Tibial nerve (tissue), 4 donors: ENCODE measurements around the gene RHBDD1. TPM values are rescaled to one million over a fixed set of nuclear protein-coding genes. Genes with fewer than 3 reads are reported as not detected.

ENCODE experiments used
- DNase-seq, 2 donors: peaks; one replicate each; pipeline ENCODE4 v3.0.0-alpha.2; 2019; ENCODE audit warnings: low spot score in 2 of 2
- H3K27ac ChIP-seq, 4 donors: fragments of 200-600 bp; sonication (generic) in 3 of 4; one replicate each; pipeline ENCODE4 v1.5.1; 2017 to 2019; ENCODE audit warnings: mild to moderate bottlenecking in 1 of 4
- H3K27me3 ChIP-seq, 2 donors: fragments of 200-600 bp; sonication (generic) in 1 of 2; one replicate each; pipeline versions ENCODE4 v1.5.1 to v1.6.0; 2017 to 2019
- H3K36me3 ChIP-seq, 3 donors: fragments of 200-600 bp; sonication (generic); one replicate each; pipeline ENCODE4 v1.5.1; 2018 to 2019
- H3K4me1 ChIP-seq, 4 donors: fragments of 200-600 bp; sonication (generic) in 3 of 4; one replicate each; pipeline ENCODE4 v1.5.1; 2017 to 2019
- H3K4me3 ChIP-seq, 4 donors: fragments of 200-600 bp; sonication (generic) in 3 of 4; one replicate each; pipeline ENCODE4 v1.5.1; 2017 to 2019; ENCODE audit warnings: mild to moderate bottlenecking in 1 of 4, moderate library complexity in 1 of 4
- H3K9me3 ChIP-seq, 4 donors: fragments of 200-600 bp; sonication (generic) in 3 of 4; one replicate each; pipeline ENCODE4 v1.5.1; 2017 to 2019
- CTCF ChIP-seq, 5 experiments: fragments of 200-600 bp in 3 of 5; fragments of 450-650 bp in 2 of 5; sonication (generic) in 3 of 5; IDR thresholded peaks; one replicate each; pipeline ENCODE4 v1.5.1; 2016 to 2019; ENCODE audit warnings: antibody characterized with exemption in 5 of 5, mild to moderate bottlenecking in 3 of 5, moderate library complexity in 2 of 5
- EP300 ChIP-seq, 2 donors: sonication (generic); formaldehyde crosslinking; IDR thresholded peaks; one replicate each; pipeline ENCODE4 v1.6.1; 2017; ENCODE audit warnings: antibody characterized with exemption in 2 of 2, mild to moderate bottlenecking in 1 of 2
- POLR2A ChIP-seq, 2 donors: fragments of 450-650 bp; IDR thresholded peaks; one replicate each; pipeline ENCODE4 v1.6.1; 2017; ENCODE audit warnings: antibody characterized with exemption in 2 of 2, mild to moderate bottlenecking in 2 of 2, moderate library complexity in 2 of 2
- WGBS, 2 donors: methylation state at CpG; one replicate each; pipeline ENCODE4 v1.1.5; 2018; 5-methylcytosine and 5-hydroxymethylcytosine counted together
- total RNA-seq, 4 donors: library from RNA; depleted of rRNA; stranded (reverse); fragments of >200 nt; gene quantifications; one replicate each; pipeline ENCODE4 v1.1.0, GENCODE V29; 2016

RHBDD1 gene
- total RNA-seq, 4 donors from 2014 or later: 14.9 to 29.4 (median 25.0) TPM

GRCh38 chr2:226932443-226932842 is 96.6 kb downstream of the RHBDD1 start:
- TF ChIP-seq POLR2A (IDR thresholded peaks at IDR 0.05) (no peak), CTCF (IDR thresholded peaks at IDR 0.05) (no peak), EP300 (IDR thresholded peaks at IDR 0.05) (no peak)
- Histone ChIP-seq H3K27me3 (no peaks in the 10 kb centered on the region), H3K4me3 (no peak overlapping the region), H3K36me3 (peaks cover 0 to 6% (median 0%) of the 10 kb centered on the region in 3 donors), H3K4me1 (no peaks in the 10 kb centered on the region), H3K27ac (no peak overlapping the region), H3K9me3 (no peaks in the 10 kb centered on the region)
- DNase-seq: no peak
- 93 to 96% methylated on average over 5 of the region's 5 CpGs for WGBS, 2 donors

GRCh38 chr2:226934546-226935201 is 98.8 kb downstream of the RHBDD1 start:
- no peaks in the 10 kb centered on the region for H3K4me1 ChIP-seq
- H3K9me3 ChIP-seq: no peaks in the 10 kb centered on the region
- 97 to 98% methylated on average over 2 of the region's 2 CpGs for WGBS, 2 donors
- peaks cover 0 to 12% (median 0%) of the 10 kb centered on the region in 3 donors for H3K36me3 ChIP-seq
- no peak overlapping the region for H3K27ac ChIP-seq
- no peak for TF ChIP-seq EP300 (IDR thresholded peaks at IDR 0.05)
- TF ChIP-seq POLR2A (IDR thresholded peaks at IDR 0.05): no peak
- no peak for TF ChIP-seq CTCF (IDR thresholded peaks at IDR 0.05)
- H3K4me3 ChIP-seq: no peak overlapping the region
- no peak for DNase-seq
- no peaks in the 10 kb centered on the region for H3K27me3 ChIP-seq

- no peak for DNase-seq
- Histone ChIP-seq H3K4me1 (no peaks in the 10 kb centered on the region), H3K27me3 (no peaks in the 10 kb centered on the region), H3K27ac (no peak overlapping the region), H3K4me3 (no peak overlapping the region), H3K36me3 (peaks cover 0 to 22% (median 0%) of the 10 kb centered on the region in 3 donors), H3K9me3 (peaks cover 0 to 19% (median 3%) of the 10 kb centered on the region in 4 donors)
- 75 to 79% methylated on average over 9 of the region's 9 CpGs for WGBS, 2 donors
- TF ChIP-seq CTCF (IDR thresholded peaks at IDR 0.05) (no peak), EP300 (IDR thresholded peaks at IDR 0.05) (no peak), POLR2A (IDR thresholded peaks at IDR 0.05) (no peak)
Measured at GRCh38 chr2:226943862-226944620, 108.2 kb downstream of the RHBDD1 start.

- Histone ChIP-seq H3K9me3 (no peaks in the 10 kb centered on the region), H3K36me3 (no peaks in the 10 kb centered on the region), H3K4me3 (no peak overlapping the region), H3K27me3 (no peaks in the 10 kb centered on the region), H3K27ac (peak overlapping the region in 1 of 4 donors; percentile 49), H3K4me1 (no peaks in the 10 kb centered on the region)
- TF ChIP-seq EP300 (IDR thresholded peaks at IDR 0.05) (peak in 1 of 2 donors; percentile 49), CTCF (IDR thresholded peaks at IDR 0.05) (no peak)
- peak in 1 of 2 donors; percentile 33 for DNase-seq
- 38 to 48% methylated on average over 3 of the region's 3 CpGs for WGBS, 2 donors
Measured at GRCh38 chr2:226953206-226953605, 117.4 kb downstream of the RHBDD1 start.

- DNase-seq: no peak
- no peaks in the 10 kb centered on the region for H3K9me3 ChIP-seq
- no peaks in the 10 kb centered on the region for H3K27me3 ChIP-seq
- WGBS, 2 donors: 85 to 88% methylated on average over 6 of the region's 6 CpGs
- TF ChIP-seq POLR2A (IDR thresholded peaks at IDR 0.05): no peak
- TF ChIP-seq EP300 (IDR thresholded peaks at IDR 0.05): no peak
- no peak for TF ChIP-seq CTCF (IDR thresholded peaks at IDR 0.05)
- H3K4me3 ChIP-seq: no peak overlapping the region
- H3K36me3 ChIP-seq: no peaks in the 10 kb centered on the region
- no peaks in the 10 kb centered on the region for H3K4me1 ChIP-seq
- H3K27ac ChIP-seq: peak overlapping the region in 1 of 4 donors; percentile 49
Measured at GRCh38 chr2:226953826-226954225, 118.0 kb downstream of the RHBDD1 start.
